GM12892 (cell line): ENCODE results near the gene STRBP.
"Not testable (repeated sequence)": the region's sequence is repeated elsewhere in the genome, so short reads cannot be mapped to it uniquely, and the experiment has no call there.

Experiments
- DNase-seq: peaks from one replicate; pipeline ENCODE4 v3.0.0; 2011; ENCODE audit not compliant: insufficient read length
- FAIRE-seq: peaks from 2 replicates; lab custom pipeline; 2011; peaks lifted over from hg19 to GRCh38; lab: Jason Lieb, UNC
- POLR2A ChIP-seq: IDR thresholded peaks from 2 replicates; pipeline ENCODE4 v1.6.1; 2011; ENCODE audit warnings: low read depth, low read length, control low read depth
- POLR2AphosphoS5 ChIP-seq: IDR thresholded peaks from 2 replicates; pipeline ENCODE4 v1.6.1; 2011; ENCODE audit warnings: low read depth, low read length, control low read depth
- TAF1 ChIP-seq: IDR thresholded peaks from 2 replicates; pipeline ENCODE4 v1.6.1; 2011; ENCODE audit warnings: low read depth, mild to moderate bottlenecking, control low read depth, low read length, borderline replicate concordance

The STRBP gene

DNA sequence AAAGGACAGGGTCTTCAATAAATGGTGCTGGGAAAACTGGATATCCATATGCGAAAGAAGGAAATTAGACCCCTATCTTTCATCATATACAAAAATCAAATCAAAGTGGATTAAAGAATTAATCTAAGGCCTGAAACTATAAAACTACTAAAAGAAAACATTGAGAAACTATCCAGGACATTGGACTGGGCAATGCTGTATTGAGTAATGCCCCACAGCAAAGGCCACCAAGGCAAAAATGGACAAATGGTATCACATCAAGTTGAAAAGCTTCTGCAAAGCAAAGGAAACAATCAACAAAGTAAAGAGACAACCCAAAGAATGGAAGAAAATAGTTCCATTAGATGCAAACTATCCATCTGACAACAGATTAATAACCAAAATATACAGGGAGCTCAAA, 72.3 kb downstream of the STRBP start:
- TF ChIP-seq TAF1 (no peak), POLR2AphosphoS5 (no peak), POLR2A (no peak)
- no peak for FAIRE-seq
- no peak for DNase-seq

DNA sequence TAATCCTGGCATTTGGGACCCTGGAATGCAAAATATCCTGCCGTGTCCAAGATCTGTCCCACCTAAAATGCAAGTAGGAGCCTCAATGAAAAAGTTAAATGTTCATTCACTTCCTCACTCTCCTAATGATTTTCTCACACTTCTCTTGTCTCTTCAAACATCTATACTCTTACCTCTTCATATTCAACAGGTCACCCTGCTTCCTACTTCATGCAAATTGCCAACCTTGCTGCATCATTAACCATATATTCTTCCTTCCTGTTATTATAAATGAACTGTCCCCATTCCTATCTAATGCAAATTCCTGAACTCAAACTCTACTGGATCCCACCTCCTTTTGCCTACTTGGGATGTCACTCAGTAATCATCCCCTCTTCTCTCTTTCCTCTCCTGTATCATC, 74.4 kb downstream of the STRBP start:
- no peak for DNase-seq
- TF ChIP-seq POLR2A (no peak), TAF1 (no peak), POLR2AphosphoS5 (no peak)
- FAIRE-seq, result no peak

DNA sequence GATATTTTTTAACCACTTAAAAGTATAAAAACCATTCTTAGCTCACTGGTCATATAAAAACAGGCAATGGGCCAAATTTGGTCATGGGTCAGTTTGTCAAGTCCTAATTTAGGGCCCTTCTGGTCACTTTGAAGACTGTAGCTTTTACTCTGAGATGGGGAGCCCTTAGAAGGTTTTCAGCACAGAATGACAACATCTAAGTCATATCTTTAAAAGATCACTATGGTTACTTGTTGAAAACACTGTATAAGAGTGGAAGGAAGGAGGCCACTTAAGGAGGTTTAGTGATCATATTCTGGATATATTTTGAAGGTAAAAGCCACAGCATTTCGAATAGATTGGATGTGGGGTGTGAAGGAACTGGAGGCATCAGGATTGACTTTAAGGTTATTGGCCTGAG, 76.7 kb downstream of the STRBP start:
- no peak for FAIRE-seq
- no peak for DNase-seq
- TF ChIP-seq TAF1 (no peak), POLR2AphosphoS5 (no peak), POLR2A (no peak)

DNA sequence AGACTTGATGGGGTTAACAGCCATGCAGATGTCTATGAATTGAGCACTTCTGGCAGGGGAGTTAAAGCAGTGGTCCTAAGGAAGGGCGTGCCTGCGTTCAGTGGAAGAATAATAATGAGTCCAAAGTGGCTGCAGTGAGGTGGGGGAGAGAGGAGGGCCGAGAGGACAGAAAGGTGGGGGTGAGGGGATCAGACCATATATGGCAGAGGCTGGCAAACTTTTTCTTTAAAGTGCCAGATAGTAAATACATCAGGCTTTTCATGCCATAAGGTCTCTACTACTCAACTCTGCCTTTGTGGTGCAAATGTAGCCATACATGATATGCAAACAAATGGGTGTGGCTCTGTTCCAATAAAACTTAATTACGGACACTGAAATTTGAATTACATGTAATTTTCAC, 77.1 kb downstream of the STRBP start:
- TF ChIP-seq POLR2AphosphoS5, result no peak
- TF ChIP-seq TAF1, result no peak
- TF ChIP-seq POLR2A, result no peak
- DNase-seq, result no peak
- FAIRE-seq, result no peak

DNA sequence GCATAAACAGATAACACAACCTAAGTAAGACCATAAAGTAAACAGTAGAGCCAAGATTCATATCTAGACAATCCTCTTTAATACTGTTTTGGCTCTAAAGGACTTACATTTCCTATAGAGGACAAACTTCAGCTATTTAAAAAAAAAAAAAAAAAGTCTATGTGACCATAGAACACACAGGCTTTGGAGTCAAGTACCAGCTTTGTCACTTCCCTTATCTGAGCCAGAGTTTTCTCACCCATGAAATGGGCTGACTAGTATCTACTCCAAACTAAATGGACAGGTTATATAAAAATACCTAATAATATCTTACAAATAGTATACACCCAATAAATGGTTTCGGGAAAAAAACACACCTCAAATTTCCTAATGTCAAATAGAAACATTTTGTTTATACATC, 81.3 kb downstream of the STRBP start:
- TF ChIP-seq TAF1, result no peak
- TF ChIP-seq POLR2A, result no peak
- no peak for FAIRE-seq
- no peak for DNase-seq

DNA sequence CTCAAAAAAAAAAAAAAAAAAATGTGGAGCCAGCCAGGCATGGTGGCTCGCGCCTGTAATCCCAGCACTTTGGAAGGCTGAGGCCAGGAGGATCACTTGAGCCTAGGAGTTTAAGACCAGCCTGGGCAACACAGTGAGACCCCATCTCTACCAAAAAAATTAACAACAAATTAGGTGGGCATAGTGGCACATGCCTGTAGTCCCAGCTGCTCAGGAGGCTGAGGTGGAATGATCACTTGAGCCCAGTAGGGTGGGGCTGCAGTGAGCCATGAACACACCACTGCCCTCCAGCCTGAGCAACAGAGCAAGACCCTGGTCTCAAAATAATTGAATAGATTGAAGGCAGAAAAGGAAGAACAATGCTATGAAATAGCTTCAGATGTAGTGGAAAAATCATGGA, 82.4 kb downstream of the STRBP start:
- not testable (repeated sequence) for DNase-seq, FAIRE-seq

DNA sequence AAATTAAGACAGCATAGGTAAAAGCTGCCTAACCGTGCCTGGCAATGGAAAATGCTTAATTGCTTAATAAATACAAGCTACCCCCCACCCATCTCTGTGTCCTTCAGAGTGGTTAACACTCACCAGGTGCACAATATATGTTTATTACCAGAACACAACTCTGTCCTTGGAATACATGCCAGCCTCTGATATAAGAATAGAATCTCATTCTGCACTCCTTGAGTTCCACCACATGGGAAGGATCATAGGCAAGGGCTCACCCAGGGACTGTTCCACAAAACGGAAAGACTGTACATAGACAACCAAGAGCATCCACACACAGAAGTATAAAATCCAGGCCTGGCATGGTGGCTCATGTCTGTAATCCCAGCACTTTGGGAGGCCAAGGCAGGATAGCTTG, 91.4 kb downstream of the STRBP start:
- DNase-seq (no peak), FAIRE-seq (no peak)
- TF ChIP-seq TAF1 (no peak), POLR2AphosphoS5 (no peak), POLR2A (no peak)

DNA sequence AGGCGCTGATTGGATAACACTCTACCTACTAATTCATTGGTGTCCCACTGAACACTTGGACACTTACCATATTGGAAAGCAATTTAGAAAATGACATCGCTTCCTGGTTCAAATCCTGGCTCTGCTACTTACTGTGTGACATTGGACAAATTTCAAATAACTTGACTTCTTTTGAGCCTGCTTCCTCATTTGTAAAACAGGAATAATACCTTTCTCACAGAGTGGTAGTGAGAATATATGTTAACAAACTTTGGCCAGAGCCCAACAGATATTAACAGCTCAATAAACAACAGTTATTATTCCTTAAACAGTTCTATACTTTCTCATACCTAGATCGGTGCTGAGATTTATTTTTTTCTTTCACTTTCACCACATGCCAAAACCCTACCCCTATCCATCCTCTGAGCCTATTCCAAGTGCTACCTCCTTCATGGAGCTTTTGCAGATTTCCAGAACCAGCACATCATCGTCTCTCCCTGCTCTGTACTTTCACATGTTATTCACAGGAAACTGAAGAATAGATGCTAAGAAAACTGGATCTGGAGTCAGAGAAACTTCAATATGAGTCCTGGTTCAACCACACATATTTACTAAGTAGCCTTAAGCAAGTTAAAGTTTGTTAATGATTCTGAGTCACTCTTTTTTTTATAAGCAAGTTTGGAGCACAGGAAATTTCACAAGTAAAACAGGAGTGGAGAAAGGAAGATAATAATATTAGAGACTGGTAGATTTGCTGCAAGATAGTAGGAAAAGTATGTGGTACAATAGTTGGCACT, 92.3 kb downstream of the STRBP start:
- FAIRE-seq (peak; percentile 17), DNase-seq (no peak)
- no peak for TF ChIP-seq TAF1
- no peak for TF ChIP-seq POLR2A

DNA sequence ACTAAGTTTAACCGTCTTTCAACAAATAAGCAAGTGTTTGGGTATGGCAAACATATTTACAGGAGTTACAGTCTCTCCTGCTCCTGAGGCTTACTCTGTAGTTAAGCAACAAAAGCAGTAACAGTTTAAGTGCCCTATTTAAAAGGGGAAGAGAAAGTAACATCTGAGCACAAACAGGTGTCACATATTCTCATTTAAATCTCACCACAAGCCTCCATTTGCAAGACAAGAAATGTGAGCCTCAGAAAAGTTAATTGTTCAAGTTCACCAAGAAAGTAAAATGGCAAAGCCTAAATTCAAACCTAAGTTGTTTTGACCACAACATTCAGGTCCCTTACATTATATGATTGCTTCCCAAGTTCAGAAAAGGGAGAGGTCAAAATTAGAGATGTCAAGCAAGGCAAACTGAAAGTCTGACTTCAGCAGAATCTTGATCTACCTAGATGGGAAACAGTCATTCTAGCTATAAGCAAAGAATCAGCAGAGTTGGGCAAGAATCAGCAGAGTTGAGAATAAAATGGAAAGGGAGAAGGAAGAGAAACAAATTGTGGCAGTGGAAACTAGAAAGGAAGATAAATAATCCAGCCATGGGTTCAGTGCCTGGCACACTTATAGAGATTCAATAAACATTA, 93.4 kb downstream of the STRBP start:
- FAIRE-seq (peak; percentile 95), DNase-seq (peak; percentile 2)
- TF ChIP-seq POLR2AphosphoS5 (no peak), POLR2A (no peak), TAF1 (no peak)

DNA sequence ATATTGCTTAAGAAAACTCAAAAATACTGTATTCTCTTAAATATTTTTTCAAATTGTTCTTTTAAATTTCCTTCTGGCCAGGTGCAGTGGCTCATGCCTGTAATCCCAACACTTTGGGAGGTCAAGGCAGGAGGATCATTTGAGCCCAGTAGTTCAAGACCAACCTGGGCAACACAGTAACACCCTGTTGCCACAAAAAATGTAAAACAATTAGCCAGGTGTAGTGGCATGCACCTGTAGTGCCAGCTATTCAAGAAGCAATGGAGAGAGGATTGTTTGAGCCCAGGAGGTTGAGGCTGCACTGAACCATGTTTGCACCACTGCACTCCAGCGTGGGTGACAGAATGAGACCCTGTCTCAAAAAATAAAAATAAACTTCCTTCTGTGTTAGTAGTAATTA, 94.3 kb downstream of the STRBP start:
- FAIRE-seq, result no peak
- TF ChIP-seq TAF1 (no peak), POLR2AphosphoS5 (no peak), POLR2A (no peak)
- DNase-seq, result no peak

DNA sequence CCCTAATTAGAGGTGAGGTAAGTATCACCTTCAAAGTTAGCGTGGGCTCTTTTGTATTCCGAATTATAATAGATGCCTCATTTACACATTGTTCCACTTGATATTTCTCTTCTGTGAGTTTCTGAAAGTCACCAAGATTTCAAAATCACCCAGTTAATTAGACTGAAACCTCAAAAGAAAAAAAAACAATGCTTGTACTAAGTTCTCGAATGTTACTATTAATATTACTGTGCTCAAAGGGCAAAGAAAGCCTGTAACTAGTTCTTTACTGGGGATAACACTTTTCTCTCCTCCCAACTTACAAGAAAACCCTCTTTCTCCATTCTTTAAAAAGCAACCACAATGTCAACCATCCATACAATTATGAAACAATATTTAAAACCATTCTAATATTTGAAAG, 98.5 kb downstream of the STRBP start:
- FAIRE-seq (no peak), DNase-seq (no peak)
- TF ChIP-seq POLR2AphosphoS5 (no peak), POLR2A (no peak), TAF1 (no peak)

DNA sequence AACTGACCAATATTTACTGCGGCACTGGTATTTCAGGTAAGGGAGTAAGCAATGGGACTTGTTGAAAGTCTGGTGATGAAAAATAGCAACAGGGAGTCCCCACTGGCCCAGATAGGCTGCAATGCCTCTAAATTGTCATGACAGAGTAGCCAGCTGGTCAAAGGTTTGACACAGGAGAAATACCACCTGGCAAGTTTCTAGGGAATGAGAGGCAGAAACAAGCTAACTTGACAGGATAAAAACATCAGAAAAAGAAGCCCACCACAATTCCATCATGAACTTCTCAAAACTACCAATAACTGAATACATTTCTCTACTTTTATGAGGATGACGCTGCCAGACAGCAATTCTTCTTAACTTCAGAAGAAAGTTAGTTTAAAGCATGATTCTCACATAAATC, 99.8 kb downstream of the STRBP start:
- TF ChIP-seq POLR2AphosphoS5, result no peak
- no peak for TF ChIP-seq TAF1
- no peak for TF ChIP-seq POLR2A
- FAIRE-seq (no peak), DNase-seq (no peak)
